CD4-positive, alpha-beta T cell treated with Interleukin-15 for 1 hour (primary cell): ENCODE data around the gene BMPR2.

Source experiments
- DNase-seq: peaks from one replicate; pipeline ENCODE4 v3.0.0-alpha.2; 2020

BMPR2 gene

DNA sequence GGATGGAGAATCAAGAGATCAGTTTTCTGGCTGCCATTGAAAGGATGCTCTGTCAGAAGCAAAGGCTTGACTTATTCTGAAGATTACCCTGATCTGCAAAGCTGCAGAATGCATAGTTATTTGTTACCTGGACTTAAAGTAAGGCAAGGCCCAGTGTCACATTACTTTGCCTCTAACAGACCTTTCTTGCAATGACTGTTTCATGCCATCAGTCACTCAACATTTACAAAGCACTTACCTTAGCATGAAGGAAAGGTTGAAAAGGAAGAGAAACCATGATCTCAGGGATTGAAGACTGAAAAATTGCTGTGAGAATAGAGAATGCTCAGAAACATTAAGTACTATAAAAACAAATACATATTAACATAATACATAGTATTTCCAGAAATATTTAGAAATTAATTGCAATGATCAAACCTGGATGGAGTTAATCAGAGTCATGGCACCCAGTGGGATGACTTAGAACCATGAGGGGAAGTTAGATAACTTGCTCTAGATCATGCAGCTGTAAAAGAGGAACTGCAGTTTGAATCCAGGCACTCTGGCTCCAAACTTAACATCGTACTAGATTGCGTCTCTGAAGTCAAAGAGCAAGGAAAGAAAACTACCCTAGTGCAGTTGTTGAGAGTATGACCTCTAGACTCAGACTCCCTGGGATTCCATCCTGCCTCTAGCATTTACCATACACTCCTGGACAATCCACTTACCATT, 232.2 kb downstream of the BMPR2 start:
- DNase-seq, result no peak

DNA sequence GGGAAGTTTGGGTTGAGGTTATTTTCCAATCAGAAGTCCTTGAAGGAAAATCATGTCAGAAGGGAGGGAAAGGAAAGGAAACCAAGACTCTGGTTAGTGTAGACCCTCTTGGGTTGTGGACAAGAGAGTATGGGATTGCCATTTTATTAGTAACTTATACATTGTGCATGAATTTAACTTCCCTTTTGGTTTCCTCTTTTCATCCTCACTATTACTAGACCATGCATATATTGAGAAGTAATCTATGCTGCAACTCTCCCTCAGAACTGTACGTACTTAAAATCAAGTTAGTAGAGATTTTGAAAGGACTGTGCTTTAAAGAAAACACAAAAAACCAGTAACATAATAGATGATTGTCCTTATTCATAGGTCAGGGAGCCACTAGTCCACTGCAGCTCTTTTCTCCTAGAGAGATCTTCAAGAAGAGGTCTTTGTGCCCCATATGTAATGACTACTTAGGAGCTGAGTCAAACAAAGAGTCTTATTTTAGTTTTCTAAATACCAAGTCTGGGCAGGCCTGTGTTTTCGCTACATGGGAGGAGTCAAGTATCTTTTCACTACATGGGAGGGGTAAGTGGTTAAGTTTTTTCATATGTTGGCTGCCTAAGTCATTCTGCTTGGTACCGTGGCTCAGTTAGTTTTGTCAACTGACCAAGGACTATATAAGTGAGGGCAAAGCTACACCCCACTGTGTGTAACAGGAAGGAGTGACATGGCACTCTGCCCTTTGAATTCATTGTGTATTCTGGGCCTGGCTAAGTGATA, 233.4 kb downstream of the BMPR2 start:
- DNase-seq, result no peak

- no peak for DNase-seq
Observed at GRCh38 chr2:202610380-202610779, 234.3 kb downstream of the BMPR2 start.

GRCh38 chr2:202612145-202612544, 236.0 kb downstream of the BMPR2 start:
- DNase-seq, result no peak

DNA sequence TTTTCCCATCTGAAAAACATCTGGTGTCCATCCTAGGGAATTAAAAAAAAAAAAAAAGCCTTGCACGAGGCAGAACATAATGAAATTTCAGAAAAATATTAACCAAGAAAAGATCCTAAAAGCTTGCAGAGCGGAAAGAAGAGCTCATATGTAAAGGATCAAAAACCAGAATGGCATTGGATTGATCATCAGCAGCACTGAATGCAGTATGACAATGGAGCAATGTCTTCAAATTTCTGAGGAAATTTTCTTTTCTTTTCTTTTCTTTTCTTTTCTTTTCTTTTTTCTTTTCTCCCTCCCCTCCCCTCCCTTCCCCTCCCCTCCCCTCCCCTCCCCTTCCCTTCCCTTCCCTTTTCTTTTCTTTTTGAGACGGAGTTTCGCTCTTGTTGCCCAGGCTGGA, 237.4 kb downstream of the BMPR2 start:
- no peak for DNase-seq
